Retinal pigment epithelial cell (primary cell): ENCODE measurements around the gene SHTN1.
A peak's percentile ranks its signal among the peaks of the same experiment; 100 is the strongest.

Source experiments
- DNase-seq: peaks from one replicate; pipeline ENCODE4 v3.0.0-alpha.2; 2010; ENCODE audit warnings: low read depth
- H3K4me3 ChIP-seq: 2 replicates; pipeline ENCODE4 v1.5.1; 2011; ENCODE audit warnings: mild to moderate bottlenecking, low read length, control low read depth, moderate library complexity
- CTCF ChIP-seq: conservative IDR thresholded peaks from 2 replicates; pipeline ENCODE4 v1.5.1; 2011; ENCODE audit warnings: low read depth, low read length, control low read depth, inconsistent platforms

SHTN1 gene

DNA sequence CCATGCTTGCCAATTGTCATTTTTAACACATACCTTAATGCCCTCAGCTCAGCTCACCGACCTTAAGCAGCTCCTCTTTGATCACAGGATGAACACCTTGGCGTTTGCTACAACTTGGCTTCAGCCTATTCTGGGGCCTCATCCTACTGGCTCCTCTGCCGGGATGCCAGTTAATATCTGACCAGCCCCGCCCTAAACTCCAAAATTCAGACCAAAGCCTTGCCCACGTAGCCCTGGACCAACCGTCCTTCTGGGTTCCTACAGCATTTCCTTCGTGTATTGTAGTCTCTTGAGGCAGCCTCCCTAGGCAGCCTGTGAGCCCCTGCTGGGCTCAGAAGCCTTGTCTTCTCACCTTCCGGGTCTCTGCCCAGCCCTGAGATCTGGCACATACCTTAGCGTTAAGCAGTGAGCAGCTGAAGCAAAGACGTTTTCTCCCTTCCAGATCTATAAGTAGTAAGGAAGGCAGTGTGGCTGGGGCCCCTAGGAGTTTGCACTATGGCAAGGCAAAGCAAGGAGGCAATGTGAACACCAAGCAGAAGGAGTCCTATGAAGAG is 154.9 kb downstream of the SHTN1 start:
- no peak for TF ChIP-seq CTCF
- no peak for DNase-seq
- H3K4me3 ChIP-seq, result peak overlapping the region; percentile 79

DNA sequence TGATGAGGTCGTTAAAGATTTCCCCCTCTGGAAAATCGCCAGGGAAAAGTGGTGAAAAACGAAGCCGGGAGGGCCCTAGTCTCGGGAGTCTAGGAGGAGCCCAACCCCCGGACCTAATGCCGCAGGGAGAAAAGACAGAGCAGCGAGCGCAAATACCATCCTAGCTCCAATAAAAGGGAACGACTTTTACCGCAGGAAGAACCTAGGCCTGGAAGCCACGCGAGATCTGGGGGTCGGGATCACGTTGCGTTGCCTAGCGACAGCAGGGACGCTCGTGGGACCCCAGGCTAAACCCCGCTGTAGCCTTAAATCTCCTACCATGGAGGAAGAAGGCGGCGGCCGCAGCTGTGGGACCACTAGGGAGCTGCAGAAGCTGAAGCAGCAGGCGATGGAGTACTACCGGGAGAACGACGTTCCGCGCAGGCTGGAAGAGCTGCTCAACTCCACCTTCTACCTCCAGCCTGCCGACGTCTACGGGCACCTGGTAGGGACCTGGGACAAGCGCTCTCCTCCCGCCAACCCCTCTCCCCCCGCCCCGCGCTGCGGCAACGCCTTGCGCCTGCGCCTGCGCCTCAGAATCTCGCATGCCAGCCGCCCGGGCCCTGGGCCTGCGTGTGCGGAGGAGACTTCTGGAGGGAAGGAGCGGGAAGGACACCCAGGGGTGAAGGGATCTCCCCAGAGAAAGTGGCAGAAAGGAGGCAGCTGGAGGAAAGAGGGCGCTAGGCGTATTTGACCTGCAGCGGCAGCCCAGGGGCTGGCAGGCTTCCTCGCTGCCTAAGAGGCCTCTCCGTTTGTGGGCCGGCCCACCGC is 155.5 kb downstream of the SHTN1 start, which contains the start of gene ENO4:
ENO4 (plus strand) TSS at position 252 of the 810 bp plus-strand sequence; CDS start at position 320, 68 bp downstream.
- no peak for TF ChIP-seq CTCF
- peak; percentile 69 for DNase-seq
- H3K4me3 ChIP-seq, result peak within 1 kb of the TSS; percentile 79

GRCh38 chr10:116848944-116849247 is 156.1 kb downstream of the SHTN1 start:
- H3K4me3 ChIP-seq, result peak overlapping the region; percentile 79
- no peak for TF ChIP-seq CTCF
- no peak for DNase-seq

- no peak for DNase-seq
- H3K4me3 ChIP-seq, result peak overlapping the region; percentile 79
- TF ChIP-seq CTCF, result no peak
Measured at GRCh38 chr10:116848032-116848943, 156.7 kb downstream of the SHTN1 start.

- DNase-seq, result no peak
- no peak overlapping the region for H3K4me3 ChIP-seq
- no peak for TF ChIP-seq CTCF
Measured at GRCh38 chr10:116845823-116846222, 159.2 kb downstream of the SHTN1 start.

- H3K4me3 ChIP-seq, result no peak overlapping the region
- TF ChIP-seq CTCF, result no peak
- DNase-seq, result no peak
Measured at GRCh38 chr10:116840389-116841075, 164.5 kb downstream of the SHTN1 start.
